Gastroesophageal sphincter (tissue), 4 donors: ENCODE measurements around the gene FRMD4B. TPM values are rescaled to one million over a fixed set of nuclear protein-coding genes. Genes with fewer than 3 reads are reported as not detected.
A peak's percentile ranks its signal among the peaks of the same experiment; 100 is the strongest.

Source experiments
- ATAC-seq: fragments of 150-250 bp; one replicate; pipeline ENCODE4 v1.9.1; 2016; ENCODE audit warnings: mild to moderate bottlenecking, moderate library complexity
- H3K27ac ChIP-seq, 4 donors: fragments of 200-600 bp; sonication (generic) in 3 of 4; 1 replicate in 3 of 4; 2 replicates in 1 of 4; pipeline ENCODE4 v1.5.1; 2016 to 2019
- H3K27me3 ChIP-seq: fragments of 200-600 bp; sonication (generic); one replicate; pipeline ENCODE4 v1.5.1; 2019
- H3K36me3 ChIP-seq, 2 donors: fragments of 200-600 bp; sonication (generic); one replicate each; pipeline ENCODE4 v1.5.1; 2019; ENCODE audit warnings: control low read depth in 1 of 2
- H3K4me1 ChIP-seq, 3 donors: fragments of 200-600 bp; sonication (generic); 1 replicate in 2 of 3; 2 replicates in 1 of 3; pipeline ENCODE4 v1.5.1; 2016 to 2019; ENCODE audit warnings: control low read depth in 2 of 3
- H3K4me3 ChIP-seq, 2 donors: fragments of 200-600 bp; sonication (generic); one replicate each; pipeline ENCODE4 v1.5.1; 2019; ENCODE audit warnings: mild to moderate bottlenecking in 1 of 2, moderate library complexity in 1 of 2
- H3K9me3 ChIP-seq, 3 donors: fragments of 200-600 bp; sonication (generic); one replicate each; pipeline ENCODE4 v1.5.1; 2017 to 2019; ENCODE audit warnings: control low read depth in 2 of 3
- CTCF ChIP-seq, 4 experiments: fragments of 200-600 bp in 2 of 4; fragments of 450-650 bp in 2 of 4; sonication (generic) in 1 of 4; IDR thresholded peaks; one replicate each; pipeline ENCODE4 v1.5.1; 2017 to 2019; ENCODE audit warnings: antibody characterized with exemption in 4 of 4, mild to moderate bottlenecking in 2 of 4, moderate library complexity in 2 of 4
- EP300 ChIP-seq: sonication (generic); formaldehyde crosslinking; IDR thresholded peaks from one replicate; pipeline ENCODE4 v1.6.1; 2017; ENCODE audit warnings: antibody characterized with exemption, mild to moderate bottlenecking
- POLR2A ChIP-seq, 2 donors: fragments of 450-650 bp; IDR thresholded peaks; one replicate each; pipeline ENCODE4 v1.6.1; 2017; ENCODE audit warnings: antibody characterized with exemption in 2 of 2, mild to moderate bottlenecking in 2 of 2, moderate library complexity in 1 of 2
- POLR2AphosphoS5 ChIP-seq: sonication (generic); formaldehyde crosslinking; IDR thresholded peaks from one replicate; pipeline ENCODE4 v1.6.1; 2017; ENCODE audit warnings: antibody characterized with exemption
- WGBS, 2 donors: methylation state at CpG; one replicate each; pipeline ENCODE4 v1.1.5; 2018; ENCODE audit warnings: low coverage in 1 of 2; 5-methylcytosine and 5-hydroxymethylcytosine counted together
- total RNA-seq, 4 donors: library from RNA; depleted of rRNA; stranded (reverse); fragments of >200 nt; gene quantifications; one replicate each; pipeline ENCODE4 v1.1.0, GENCODE V29; 2016

FRMD4B gene
- total RNA-seq, 4 donors from 2014 or later: 7.1 to 22.3 (median 19.8) TPM

- Histone ChIP-seq H3K4me3 (no peak overlapping the region), H3K9me3 (no peaks in the 10 kb centered on the region), H3K36me3 (no peaks in the 10 kb centered on the region), H3K27me3 (no peaks in the 10 kb centered on the region), H3K27ac (peak overlapping the region in 3 of 4 donors; percentile 10 to 42 (median 38)), H3K4me1 (no peaks in the 10 kb centered on the region)
- no peak for TF ChIP-seq POLR2AphosphoS5
- TF ChIP-seq EP300: no peak
- no peak for TF ChIP-seq POLR2A (IDR thresholded peaks at IDR 0.05)
- TF ChIP-seq CTCF (IDR thresholded peaks at IDR 0.05): no peak
- ATAC-seq: peak; percentile 69
- 65 to 72% methylated on average over 12 to 14 of the region's 17 CpGs for WGBS, 2 donors
These were observed 15.6 kb downstream of the FRMD4B start for GRCh38 chr3:69370156-69370883.

- peak overlapping the region in 1 of 4 donors; percentile 4 for H3K27ac ChIP-seq
- H3K4me1 ChIP-seq: no peaks in the 10 kb centered on the region
- no peaks in the 10 kb centered on the region for H3K36me3 ChIP-seq
- TF ChIP-seq POLR2A (IDR thresholded peaks at IDR 0.05): no peak
- no peak for TF ChIP-seq POLR2AphosphoS5
- TF ChIP-seq EP300: no peak
- no peak for TF ChIP-seq CTCF (IDR thresholded peaks at IDR 0.05)
- 65 to 73% methylated on average over 3 to 5 of the region's 5 CpGs for WGBS, 2 donors
- no peaks in the 10 kb centered on the region for H3K9me3 ChIP-seq
- no peaks in the 10 kb centered on the region for H3K27me3 ChIP-seq
- ATAC-seq: peak; percentile 60
- H3K4me3 ChIP-seq: no peak overlapping the region
These were observed 17.7 kb downstream of the FRMD4B start for GRCh38 chr3:69368129-69368741.

- WGBS, 2 donors: 82 to 100% methylated on average over 3 of the region's 3 CpGs
- Histone ChIP-seq H3K4me3 (no peak overlapping the region), H3K27ac (no peak overlapping the region), H3K27me3 (no peaks in the 10 kb centered on the region), H3K36me3 (no peaks in the 10 kb centered on the region), H3K4me1 (no peaks in the 10 kb centered on the region), H3K9me3 (no peaks in the 10 kb centered on the region)
- no peak for ATAC-seq
- TF ChIP-seq EP300 (no peak), POLR2AphosphoS5 (no peak)
These were observed 18.3 kb downstream of the FRMD4B start for GRCh38 chr3:69367586-69367985.

- no peak for TF ChIP-seq EP300
- no peak for TF ChIP-seq POLR2AphosphoS5
- TF ChIP-seq POLR2A (IDR thresholded peaks at IDR 0.05): no peak
- no peak for TF ChIP-seq CTCF (IDR thresholded peaks at IDR 0.05)
- no peak overlapping the region for H3K27ac ChIP-seq
- no peaks in the 10 kb centered on the region for H3K9me3 ChIP-seq
- H3K36me3 ChIP-seq: no peaks in the 10 kb centered on the region
- H3K4me1 ChIP-seq: no peaks in the 10 kb centered on the region
- 67 to 95% methylated on average over 1 to 3 of the region's 5 CpGs for WGBS, 2 donors
- H3K27me3 ChIP-seq: no peaks in the 10 kb centered on the region
- no peak for ATAC-seq
- H3K4me3 ChIP-seq: no peak overlapping the region
These were observed 21.5 kb downstream of the FRMD4B start for GRCh38 chr3:69364354-69364753.

- WGBS, 2 donors: 80 to 85% methylated on average over 2 of the region's 2 CpGs
- TF ChIP-seq EP300 (no peak), CTCF (IDR thresholded peaks at IDR 0.05) (no peak), POLR2AphosphoS5 (no peak), POLR2A (IDR thresholded peaks at IDR 0.05) (no peak)
These were observed 25.2 kb downstream of the FRMD4B start for GRCh38 chr3:69360690-69361089.

More at GRCh38 chr3:69360690-69361089, 25.2 kb downstream of the FRMD4B start:
- Histone ChIP-seq H3K4me3 (no peak overlapping the region), H3K27ac (no peak overlapping the region), H3K36me3 (no peaks in the 10 kb centered on the region), H3K9me3 (peaks cover 0 to 5% (median 0%) of the 10 kb centered on the region in 3 donors), H3K27me3 (no peaks in the 10 kb centered on the region), H3K4me1 (no peaks in the 10 kb centered on the region)
- no peak for ATAC-seq
